Astrocyte of the spinal cord (primary cell): Measurements from ENCODE around the gene TBCCD1.
"Not testable (repeated sequence)": the region's sequence is repeated elsewhere in the genome, so short reads cannot be mapped to it uniquely, and the experiment has no call there.

Experiments used
- DNase-seq: peaks from one replicate; pipeline ENCODE4 v3.0.0; 2011; ENCODE audit warnings: low read depth, low spot score
- H3K4me3 ChIP-seq: 2 replicates; pipeline ENCODE4 v1.5.1; 2011; ENCODE audit warnings: low read depth, mild to moderate bottlenecking, low read length, moderate library complexity
- CTCF ChIP-seq: IDR thresholded peaks from 2 replicates; pipeline ENCODE4 v1.5.1; 2012; ENCODE audit warnings: low read depth, mild to moderate bottlenecking, low read length, inconsistent platforms
- in situ Hi-C: cut with HindIII; loops from 2 replicates; pipeline ENCODE4 v1.10.0; 2017; ENCODE audit warnings: low sequenced_read_pairs

Gene TBCCD1

DNA sequence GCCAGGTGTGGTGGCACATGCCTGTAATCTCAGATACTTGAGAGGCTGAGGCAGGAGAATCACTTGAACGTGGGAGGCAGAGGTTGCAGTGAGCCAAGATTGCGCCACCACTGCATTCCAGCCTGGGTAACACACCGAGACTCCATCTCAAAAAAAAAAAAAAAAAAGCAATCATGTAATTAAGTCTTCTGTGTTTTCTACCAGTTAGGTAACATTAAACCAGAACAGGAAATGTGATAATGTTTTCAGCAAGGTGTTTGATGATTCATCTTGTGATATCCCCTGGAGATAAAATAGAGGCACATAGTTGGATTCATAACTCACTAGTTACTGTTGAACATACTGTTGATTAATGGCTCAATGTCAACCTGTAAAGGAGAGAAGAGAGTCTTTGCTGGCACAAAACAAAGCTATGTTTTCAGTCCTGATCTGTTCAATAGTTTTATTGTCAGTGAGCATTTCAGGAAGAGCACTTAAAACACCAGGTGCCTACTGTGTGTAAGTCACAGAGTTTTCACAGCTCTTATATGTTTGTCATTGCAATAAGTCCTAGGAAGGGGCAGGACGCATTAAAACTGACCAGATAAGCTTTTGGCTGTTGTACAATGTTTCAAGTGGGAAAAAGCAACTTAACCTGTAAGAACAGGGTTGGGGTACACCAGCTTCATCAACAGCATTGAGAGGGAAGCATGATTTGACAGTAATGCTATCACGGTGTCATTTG, 22.9 kb upstream of the TBCCD1 start:
- in situ Hi-C loops = no loop called here
- no peak for DNase-seq
- no peak for TF ChIP-seq CTCF
- H3K4me3 ChIP-seq = no peak overlapping the region

- DNase-seq = no peak
- in situ Hi-C loops = no loop called here
- no peak overlapping the region for H3K4me3 ChIP-seq
- peak; percentile 36 for TF ChIP-seq CTCF
These were observed 22.0 kb upstream of the TBCCD1 start for GRCh38 chr3:186589121-186589520.

GRCh38 chr3:186588632-186589031, 21.5 kb upstream of the TBCCD1 start:
- TF ChIP-seq CTCF = no peak
- DNase-seq = no peak
- H3K4me3 ChIP-seq = no peak overlapping the region
- in situ Hi-C loops = no loop called here

GRCh38 chr3:186587183-186587582, 20.0 kb upstream of the TBCCD1 start:
- TF ChIP-seq CTCF = no peak
- no peak for DNase-seq
- in situ Hi-C loops = no loop called here
- no peak overlapping the region for H3K4me3 ChIP-seq

GRCh38 chr3:186586245-186586644, 19.1 kb upstream of the TBCCD1 start:
- in situ Hi-C loops, DNase-seq, H3K4me3 ChIP-seq: not testable (repeated sequence)

- no peak overlapping the region for H3K4me3 ChIP-seq
- in situ Hi-C loops = no loop called here
- peak; percentile 22 for DNase-seq
- no peak for TF ChIP-seq CTCF
These were observed 16.7 kb upstream of the TBCCD1 start for GRCh38 chr3:186583831-186584230.

GRCh38 chr3:186582541-186582940, 15.4 kb upstream of the TBCCD1 start:
- H3K4me3 ChIP-seq = no peak overlapping the region
- DNase-seq = no peak
- in situ Hi-C loops = no loop called here
- no peak for TF ChIP-seq CTCF
